Transverse colon (tissue), 3 donors: Measurements from ENCODE around the gene GSK3B.

ENCODE experiments used
- EP300 ChIP-seq: sonication (generic); formaldehyde crosslinking; IDR thresholded peaks from one replicate; pipeline ENCODE4 v1.6.1; 2017; ENCODE audit warnings: antibody characterized with exemption, low read depth
- POLR2A ChIP-seq: fragments of 450-650 bp; IDR thresholded peaks from one replicate; pipeline ENCODE4 v1.6.1; 2016; ENCODE audit warnings: antibody characterized with exemption, mild to moderate bottlenecking, moderate library complexity
- TF ChIP-seq, protein P1 (sequence below), 5 experiments: fragments of 200-600 bp in 3 of 5; fragments of 450-650 bp in 2 of 5; sonication (generic) in 3 of 5; IDR thresholded peaks; 1 replicate in 2 of 5; 2 replicates in 3 of 5; pipeline ENCODE4 v1.5.1; 2016 to 2017; ENCODE audit warnings: antibody characterized with exemption in 5 of 5, inconsistent platforms in 3 of 5, mild to moderate bottlenecking in 2 of 5, moderate library complexity in 1 of 5

DNA sequence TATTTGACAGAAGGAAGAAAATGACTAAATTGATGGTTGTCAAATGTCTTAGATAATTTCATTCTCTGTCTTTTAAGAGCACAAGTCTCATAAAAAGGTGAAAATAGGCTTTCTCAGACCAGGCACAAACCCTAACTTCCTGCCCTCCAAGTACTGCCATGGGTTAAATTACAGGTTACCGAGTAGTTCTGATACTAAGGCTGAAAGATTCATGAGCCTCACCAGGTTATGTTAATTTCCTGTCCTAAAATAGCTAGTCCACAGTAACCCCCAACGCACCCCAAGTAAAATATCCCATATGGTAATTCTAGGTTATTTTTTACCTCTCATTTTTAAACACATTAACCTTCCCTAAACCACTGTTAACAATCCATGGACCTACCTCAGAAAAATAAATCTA is 42.0 kb downstream of the GSK3B start:
- TF ChIP-seq, protein P1, sequence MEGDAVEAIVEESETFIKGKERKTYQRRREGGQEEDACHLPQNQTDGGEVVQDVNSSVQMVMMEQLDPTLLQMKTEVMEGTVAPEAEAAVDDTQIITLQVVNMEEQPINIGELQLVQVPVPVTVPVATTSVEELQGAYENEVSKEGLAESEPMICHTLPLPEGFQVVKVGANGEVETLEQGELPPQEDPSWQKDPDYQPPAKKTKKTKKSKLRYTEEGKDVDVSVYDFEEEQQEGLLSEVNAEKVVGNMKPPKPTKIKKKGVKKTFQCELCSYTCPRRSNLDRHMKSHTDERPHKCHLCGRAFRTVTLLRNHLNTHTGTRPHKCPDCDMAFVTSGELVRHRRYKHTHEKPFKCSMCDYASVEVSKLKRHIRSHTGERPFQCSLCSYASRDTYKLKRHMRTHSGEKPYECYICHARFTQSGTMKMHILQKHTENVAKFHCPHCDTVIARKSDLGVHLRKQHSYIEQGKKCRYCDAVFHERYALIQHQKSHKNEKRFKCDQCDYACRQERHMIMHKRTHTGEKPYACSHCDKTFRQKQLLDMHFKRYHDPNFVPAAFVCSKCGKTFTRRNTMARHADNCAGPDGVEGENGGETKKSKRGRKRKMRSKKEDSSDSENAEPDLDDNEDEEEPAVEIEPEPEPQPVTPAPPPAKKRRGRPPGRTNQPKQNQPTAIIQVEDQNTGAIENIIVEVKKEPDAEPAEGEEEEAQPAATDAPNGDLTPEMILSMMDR (IDR thresholded peaks at IDR 0.05) = no peak
- TF ChIP-seq EP300 = no peak
- TF ChIP-seq POLR2A = no peak
